Astrocyte (in vitro differentiated cells and primary cell): ENCODE data around the gene CALHM4. TPM values are rescaled to one million over a fixed set of nuclear protein-coding genes. Genes with fewer than 3 reads are reported as not detected.

Experiments used
- DNase-seq: peaks from one replicate; pipeline ENCODE4 v3.0.0-alpha.2; 2010; ENCODE audit warnings: low read depth
- FAIRE-seq: peaks from 2 replicates; lab custom pipeline; 2011; peaks lifted over from hg19 to GRCh38; lab: Jason Lieb, UNC
- H2AFZ ChIP-seq: 2 replicates; pipeline ENCODE4 v1.6.0; 2012; ENCODE audit warnings: low read depth, low read length, inconsistent platforms
- H3K27ac ChIP-seq: 2 replicates; pipeline ENCODE4 v1.5.1; 2011; ENCODE audit warnings: low read depth, low read length, inconsistent platforms
- H3K27me3 ChIP-seq: 2 replicates; pipeline ENCODE4 v1.6.0; 2011; ENCODE audit warnings: low read length, inconsistent platforms; ENCODE audit not compliant: insufficient read depth
- H3K36me3 ChIP-seq: 2 replicates; pipeline ENCODE4 v1.5.1; 2011; ENCODE audit warnings: low read length, inconsistent platforms; ENCODE audit not compliant: insufficient read depth
- H3K4me1 ChIP-seq: 2 replicates; pipeline ENCODE4 v1.5.1; 2011; ENCODE audit warnings: low read length, inconsistent platforms; ENCODE audit not compliant: insufficient read depth
- H3K4me2 ChIP-seq: 2 replicates; pipeline ENCODE4 v1.6.0; 2012; ENCODE audit warnings: low read length, inconsistent platforms
- H3K4me3 ChIP-seq: 2 replicates; pipeline ENCODE4 v1.5.1; 2011; ENCODE audit warnings: low read depth, mild to moderate bottlenecking, low read length, inconsistent platforms; ENCODE audit not compliant: insufficient read depth
- H3K79me2 ChIP-seq: 2 replicates; pipeline ENCODE4 v1.6.0; 2012; ENCODE audit warnings: mild to moderate bottlenecking, low read length, inconsistent platforms; ENCODE audit not compliant: insufficient read depth
- H3K9ac ChIP-seq: 2 replicates; pipeline ENCODE4 v1.6.0; 2012; ENCODE audit warnings: mild to moderate bottlenecking, low read length, inconsistent platforms
- H3K9me3 ChIP-seq: 2 replicates; pipeline ENCODE4 v1.5.1; 2012; ENCODE audit warnings: low read depth, mild to moderate bottlenecking, low read length, inconsistent platforms; ENCODE audit not compliant: insufficient read depth
- H4K20me1 ChIP-seq: 2 replicates; pipeline ENCODE4 v1.6.0; 2012; ENCODE audit warnings: low read length, inconsistent platforms; ENCODE audit not compliant: insufficient read depth
- H3K27ac Mint-ChIP-seq: one replicate; pipeline ENCODE4 v1.8.0; 2021; ENCODE audit warnings: mild to moderate bottlenecking, mixed read lengths; ENCODE audit not compliant: unreplicated experiment
- H3K27me3 Mint-ChIP-seq: one replicate; pipeline ENCODE4 v1.8.0; 2021; ENCODE audit warnings: low read depth, mixed read lengths; ENCODE audit not compliant: unreplicated experiment
- H3K36me3 Mint-ChIP-seq: one replicate; pipeline ENCODE4 v1.8.0; 2021; ENCODE audit warnings: low read depth, mixed read lengths; ENCODE audit not compliant: unreplicated experiment
- H3K4me1 Mint-ChIP-seq: one replicate; pipeline ENCODE4 v1.8.0; 2021; ENCODE audit warnings: low read depth, mixed read lengths; ENCODE audit not compliant: unreplicated experiment
- H3K4me3 Mint-ChIP-seq: one replicate; pipeline ENCODE4 v1.8.0; 2021; ENCODE audit warnings: mild to moderate bottlenecking, moderate library complexity, mixed read lengths; ENCODE audit not compliant: unreplicated experiment
- H3K9me3 Mint-ChIP-seq: one replicate; pipeline ENCODE4 v1.8.0; 2021; ENCODE audit warnings: mild to moderate bottlenecking, mixed read lengths; ENCODE audit not compliant: unreplicated experiment
- EZH2 ChIP-seq: IDR thresholded peaks from 2 replicates; pipeline ENCODE4 v1.6.1; 2012; ENCODE audit warnings: mild to moderate bottlenecking, low read length, inconsistent platforms; ENCODE audit not compliant: insufficient read depth
- total RNA-seq: library from RNA; stranded (reverse); gene quantifications from 2 replicates; pipeline ENCODE4 v1.2.1, GENCODE V29; 2021
- TF ChIP-seq, protein P1 (sequence below): IDR thresholded peaks from 2 replicates; pipeline ENCODE4 v1.5.1; 2011; ENCODE audit warnings: low read depth, mild to moderate bottlenecking, inconsistent platforms, low read length, moderate library complexity; ENCODE audit not compliant: insufficient read depth

CALHM4 gene
- total RNA-seq, 1 donor from 2014 or later, result 0.20 TPM

DNA sequence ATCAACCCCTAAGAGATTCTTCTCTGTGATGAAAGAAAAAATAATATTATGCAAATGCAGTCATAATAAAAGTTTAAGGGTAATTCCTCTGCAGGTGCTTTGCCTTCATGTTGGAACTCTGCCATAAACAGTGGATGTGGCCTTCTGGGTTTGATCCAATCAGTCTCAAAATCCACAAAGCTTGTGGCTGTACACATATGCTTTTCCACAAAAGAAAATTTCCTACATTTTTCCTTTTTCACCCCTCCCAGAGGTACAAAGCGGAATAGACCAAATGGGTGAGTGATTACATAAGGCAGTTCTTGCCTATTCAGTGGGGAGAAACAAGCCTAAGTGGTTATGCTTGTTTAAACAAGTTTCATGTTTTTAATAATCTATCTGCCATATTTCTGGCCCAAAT, 25.4 kb upstream of the CALHM4 start:
- H3K4me1 Mint-ChIP-seq, result peaks cover 26% of the 10 kb centered on the region
- H3K4me3 Mint-ChIP-seq, result no peak overlapping the region
- H3K36me3 ChIP-seq, result no peaks in the 10 kb centered on the region

GRCh38 chr6:116528780-116529179, 24.8 kb upstream of the CALHM4 start:
- Histone ChIP-seq H3K9me3 (no peaks in the 10 kb centered on the region), H3K36me3 (no peaks in the 10 kb centered on the region), H3K79me2 (no peaks in the 10 kb centered on the region), H2AFZ (no peak overlapping the region), H3K4me3 (no peak overlapping the region), H3K4me2 (peak overlapping the region; percentile 2), H3K4me1 (peaks cover 18% of the 10 kb centered on the region), H3K9ac (no peak overlapping the region), H3K27me3 (no peaks in the 10 kb centered on the region), H3K27ac (no peak overlapping the region), H4K20me1 (no peaks in the 10 kb centered on the region)
- no peak for FAIRE-seq
- H3K27ac Mint-ChIP-seq, result peak overlapping the region; percentile 4
- no peaks in the 10 kb centered on the region for H3K9me3 Mint-ChIP-seq
- no peaks in the 10 kb centered on the region for H3K27me3 Mint-ChIP-seq
- peaks cover 26% of the 10 kb centered on the region for H3K4me1 Mint-ChIP-seq
- H3K4me3 Mint-ChIP-seq, result no peak overlapping the region
- DNase-seq, result peak; percentile 41
- H3K36me3 Mint-ChIP-seq, result no peaks in the 10 kb centered on the region
- TF ChIP-seq, protein P1, sequence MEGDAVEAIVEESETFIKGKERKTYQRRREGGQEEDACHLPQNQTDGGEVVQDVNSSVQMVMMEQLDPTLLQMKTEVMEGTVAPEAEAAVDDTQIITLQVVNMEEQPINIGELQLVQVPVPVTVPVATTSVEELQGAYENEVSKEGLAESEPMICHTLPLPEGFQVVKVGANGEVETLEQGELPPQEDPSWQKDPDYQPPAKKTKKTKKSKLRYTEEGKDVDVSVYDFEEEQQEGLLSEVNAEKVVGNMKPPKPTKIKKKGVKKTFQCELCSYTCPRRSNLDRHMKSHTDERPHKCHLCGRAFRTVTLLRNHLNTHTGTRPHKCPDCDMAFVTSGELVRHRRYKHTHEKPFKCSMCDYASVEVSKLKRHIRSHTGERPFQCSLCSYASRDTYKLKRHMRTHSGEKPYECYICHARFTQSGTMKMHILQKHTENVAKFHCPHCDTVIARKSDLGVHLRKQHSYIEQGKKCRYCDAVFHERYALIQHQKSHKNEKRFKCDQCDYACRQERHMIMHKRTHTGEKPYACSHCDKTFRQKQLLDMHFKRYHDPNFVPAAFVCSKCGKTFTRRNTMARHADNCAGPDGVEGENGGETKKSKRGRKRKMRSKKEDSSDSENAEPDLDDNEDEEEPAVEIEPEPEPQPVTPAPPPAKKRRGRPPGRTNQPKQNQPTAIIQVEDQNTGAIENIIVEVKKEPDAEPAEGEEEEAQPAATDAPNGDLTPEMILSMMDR, result no peak
- TF ChIP-seq EZH2, result no peak

More for the DNA sequence above, 25.4 kb upstream of the CALHM4 start:
- H2AFZ ChIP-seq, result no peak overlapping the region
- H3K4me2 ChIP-seq, result no peak overlapping the region
- Mint-ChIP-seq H3K27me3 (no peaks in the 10 kb centered on the region), H3K36me3 (no peaks in the 10 kb centered on the region), H3K27ac (no peak overlapping the region), H3K9me3 (no peaks in the 10 kb centered on the region)
- no peak overlapping the region for H3K4me3 ChIP-seq
- TF ChIP-seq, protein P1, result no peak
- no peak for TF ChIP-seq EZH2
- H3K9ac ChIP-seq, result no peak overlapping the region
- H4K20me1 ChIP-seq, result no peaks in the 10 kb centered on the region
- H3K27me3 ChIP-seq, result no peaks in the 10 kb centered on the region
- DNase-seq, result no peak
- H3K79me2 ChIP-seq, result no peaks in the 10 kb centered on the region
- no peaks in the 10 kb centered on the region for H3K9me3 ChIP-seq
- peaks cover 18% of the 10 kb centered on the region for H3K4me1 ChIP-seq
- H3K27ac ChIP-seq, result no peak overlapping the region
- no peak for FAIRE-seq

DNA sequence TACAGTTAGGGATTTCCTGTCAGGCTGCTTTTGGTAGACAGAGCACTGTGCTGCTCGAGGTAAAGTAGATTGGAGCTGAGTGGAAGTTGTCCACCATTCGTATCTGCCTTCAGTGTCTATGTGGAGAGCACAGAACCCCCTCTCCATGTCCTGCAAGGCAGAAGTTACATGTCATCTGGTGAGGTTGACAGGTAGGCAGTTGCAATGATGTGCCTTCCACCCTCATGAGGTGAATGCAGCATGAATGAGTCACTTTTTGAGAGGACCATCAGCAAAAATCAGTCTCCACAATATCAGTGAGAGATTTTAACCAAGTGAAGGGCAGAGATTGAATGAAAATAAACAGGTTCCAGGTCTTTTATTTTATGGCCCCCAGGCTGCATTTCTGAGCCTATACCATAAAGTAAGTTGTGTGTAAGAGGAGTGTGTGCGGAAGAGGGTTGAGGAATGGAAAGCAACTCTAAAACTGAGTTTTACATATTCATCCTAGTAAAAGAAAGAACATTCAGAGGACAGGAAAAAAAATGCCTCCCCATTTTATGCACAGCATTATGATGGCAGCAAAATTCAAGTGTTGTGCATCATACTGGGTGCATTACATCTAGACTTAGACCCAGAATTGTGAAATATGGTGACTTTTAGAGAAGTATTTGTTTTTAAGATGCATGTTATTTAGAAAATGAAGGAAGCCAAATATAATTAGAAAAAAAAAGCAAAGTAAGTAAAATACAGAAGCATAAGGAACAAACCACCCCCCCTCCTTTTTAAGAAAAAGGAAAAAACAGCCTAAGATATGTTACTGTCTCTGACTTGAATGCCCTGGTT, 23.9 kb upstream of the CALHM4 start:
- Histone ChIP-seq H3K27me3 (no peaks in the 10 kb centered on the region), H3K27ac (no peak overlapping the region), H3K79me2 (no peaks in the 10 kb centered on the region), H2AFZ (no peak overlapping the region), H3K4me3 (no peak overlapping the region), H3K4me2 (peak overlapping the region; percentile 9), H3K9me3 (no peaks in the 10 kb centered on the region), H3K9ac (no peak overlapping the region), H4K20me1 (no peaks in the 10 kb centered on the region), H3K36me3 (no peaks in the 10 kb centered on the region), H3K4me1 (peaks cover 18% of the 10 kb centered on the region)
- FAIRE-seq (no peak), DNase-seq (no peak)
- no peaks in the 10 kb centered on the region for H3K9me3 Mint-ChIP-seq
- no peaks in the 10 kb centered on the region for H3K36me3 Mint-ChIP-seq
- no peak overlapping the region for H3K4me3 Mint-ChIP-seq
- peaks cover 26% of the 10 kb centered on the region for H3K4me1 Mint-ChIP-seq
- TF ChIP-seq, protein P1, result no peak
- no peak for TF ChIP-seq EZH2
- H3K27me3 Mint-ChIP-seq, result no peaks in the 10 kb centered on the region
- no peak overlapping the region for H3K27ac Mint-ChIP-seq
